Heart right ventricle (tissue), 16 donors: Measurements from ENCODE around the gene LIM2. TPM values are rescaled to one million over a fixed set of nuclear protein-coding genes. Genes with fewer than 3 reads are reported as not detected.

Source experiments
- ATAC-seq, 8 donors: fragments of 200-7000 bp; cut with Tn5 transposase; one replicate each; pipeline ENCODE4 v1.9.1; 2020; ENCODE audit warnings: mild to moderate bottlenecking in 8 of 8, moderate library complexity in 8 of 8, moderate number of reproducible peaks in 1 of 8
- DNase-seq, 2 donors: peaks; one replicate each; pipeline ENCODE4 v3.0.0-alpha.2; 2020
- H3K27ac ChIP-seq, 10 donors: fragments of 200-600 bp; sonication (generic) in 2 of 10; one replicate each; pipeline versions ENCODE4 v1.5.0 to v1.8.0; 2020 to 2022; ENCODE audit warnings: mild to moderate bottlenecking in 3 of 10
- H3K27me3 ChIP-seq, 7 donors: fragments of 200-600 bp; one replicate each; pipeline ENCODE4 v1.8.0; 2021 to 2022; ENCODE audit warnings: mild to moderate bottlenecking in 2 of 7
- H3K36me3 ChIP-seq, 9 donors: fragments of 200-600 bp; sonication (generic) in 1 of 9; one replicate each; pipeline versions ENCODE4 v1.5.0 to v1.8.0; 2020 to 2022; ENCODE audit warnings: mild to moderate bottlenecking in 2 of 9
- H3K4me1 ChIP-seq, 9 donors: fragments of 200-600 bp; sonication (generic) in 1 of 9; one replicate each; pipeline versions ENCODE4 v1.5.0 to v1.8.0; 2020 to 2022; ENCODE audit warnings: mild to moderate bottlenecking in 4 of 9
- H3K4me3 ChIP-seq, 10 donors: fragments of 200-600 bp; sonication (generic) in 2 of 10; one replicate each; pipeline versions ENCODE4 v1.5.0 to v1.8.0; 2020 to 2022; ENCODE audit warnings: mild to moderate bottlenecking in 7 of 10, moderate library complexity in 2 of 10
- H3K9me3 ChIP-seq, 11 donors: fragments of 200-600 bp in 10 of 11; sonication (generic) in 2 of 11; one replicate each; pipeline versions ENCODE4 v1.5.0 to v1.8.0; 2013 to 2022; ENCODE audit warnings: mild to moderate bottlenecking in 2 of 11, control low read depth in 1 of 11, moderate library complexity in 1 of 11
- CTCF ChIP-seq, 9 donors: fragments of 200-600 bp; sonication (generic) in 2 of 9; IDR thresholded peaks; one replicate each; pipeline versions ENCODE4 v1.5.0 to v1.8.0; 2021 to 2022; ENCODE audit warnings: antibody characterized with exemption in 9 of 9, mild to moderate bottlenecking in 5 of 9, moderate library complexity in 1 of 9
- WGBS, 2 donors: extraction: QIAGEN DNeasy Blood & Tissue Kit; methylation state at CpG; one replicate each; pipeline ENCODE4 v1.1.7; 2013; ENCODE audit warnings: inconsistent platforms in 1 of 2; 5-methylcytosine and 5-hydroxymethylcytosine counted together
- intact Hi-C, 10 donors: fragments of 100-400 bp; cut with DNase I; formaldehyde crosslinking; loops; one replicate each; pipeline versions ENCODE4 v1.11.1 to v1.14.2; 2022
- polyA plus RNA-seq, 2 donors: library from polyadenylated mRNA; stranded (reverse); fragments of 200-250 nt; gene quantifications; one replicate each; pipeline ENCODE4 v1.2.3, GENCODE V29; 2013
- total RNA-seq, 10 donors: library from RNA; stranded (reverse); fragmentation: NEBNext Ultra II Directional in 3 of 10; extraction: Animal tissue kit (Norgen Biotek cat#: 25700) in 3 of 10; gene quantifications; one replicate each; pipeline versions ENCODE4 v1.2.1 to v1.2.4, GENCODE V29; 2021 to 2023
- donor health status: Arrhythmogenic right ventricular cardiomyopathy.
- donor health status: ischemic (EF 13 %, LVEDD 7.1; RV severe dilation, severe dysfunction).
- donor health status: healthy with polysubstance abuse.
- donor health status: DM: no; HTN: yes; CAD: no.
- donor health status: DM: no; HTN: no; CAD: no.
- donor health status: ischemic (EF 25% LVEDD 6.9; RV normal size, moderate dysfunction).
- donor health status: ischemic (EF 25% LVEDD 5.7; RV mildly dilated, moderate dysfunction).
- donor health status: healthy.
- donor health status: DM: yes; HTN: yes; CAD: no.
- donor health status: Ischemic cardiomyopathy.
- donor health status: ischemic (EF 35%, LVEDD 5.7; RV mildly dilated, moderate dysfunction).
- donor health status: nonischemic (EF 11% LVEDD 7.7; RV severe dilation, severe dysfunction).
- donor health status: DM: yes; HTN: yes; CAD: no.
- donor health status: PGD.
- donor health status: ischemic (EF 29% LVEDD 5.4; RV normal size, mild dysfunction).
- donor health status: nonischemic (EF 23%, LVEDD 6.1; RV moderate dilation, normal function).

LIM2 gene
- total and polyA plus RNA-seq, 12 donors = not detected

GRCh38 chr19:51331193-51331592, 56.6 kb downstream of the LIM2 start:
- intact Hi-C loops = loop anchor here in 5 of 10 donors (10.0 kb wide), 3 partner anchors 64 to 324 kb away; partner anchors contain the start of gene C19orf84 (in 1 of the 5)
- 64 to 84% methylated on average over 3 of the region's 3 CpGs for WGBS, 2 donors
- TF ChIP-seq CTCF (IDR thresholded peaks at IDR 0.05) = no peak
- ATAC-seq = no peak
- DNase-seq = no peak
- Histone ChIP-seq H3K4me1 (peaks cover 3 to 14% (median 11%) of the 10 kb centered on the region in 9 donors), H3K36me3 (peaks cover 0 to 4% (median 0%) of the 10 kb centered on the region in 9 donors), H3K27ac (no peak overlapping the region), H3K27me3 (peaks cover 7 to 63% (median 46%) of the 10 kb centered on the region in 7 donors), H3K4me3 (no peak overlapping the region), H3K9me3 (peaks cover 0 to 6% (median 0%) of the 10 kb centered on the region in 11 donors)

GRCh38 chr19:51330366-51330765, 57.4 kb downstream of the LIM2 start:
- 94% methylated on average over 4 of the region's 4 CpGs for WGBS, 2 donors
- Histone ChIP-seq H3K27me3 (peaks cover 7 to 68% (median 52%) of the 10 kb centered on the region in 7 donors), H3K9me3 (peaks cover 0 to 6% (median 0%) of the 10 kb centered on the region in 11 donors), H3K4me1 (peaks cover 3 to 14% (median 11%) of the 10 kb centered on the region in 9 donors), H3K36me3 (peaks cover 0 to 4% (median 0%) of the 10 kb centered on the region in 9 donors), H3K4me3 (no peak overlapping the region), H3K27ac (no peak overlapping the region)
- intact Hi-C loops = loop anchor here in 5 of 10 donors (10.0 kb wide), 3 partner anchors 64 to 324 kb away; partner anchors contain the start of gene C19orf84 (in 1 of the 5)
- ATAC-seq (no peak), DNase-seq (no peak)
- TF ChIP-seq CTCF (IDR thresholded peaks at IDR 0.05) = no peak

Other genes starting within 250 kb of the LIM2 start
- gene SIGLEC7, start 245.7 kb downstream of the LIM2 start, total RNA-seq = 1 to 10 TPM in 2 of 10 donors, under 1 TPM in 6, not detected in 2; 0.15 to 2.9 (median 0.56) TPM
- 1 to 10 TPM; 1.2 to 1.3 TPM for gene SIGLEC7, start 245.7 kb downstream of the LIM2 start, polyA plus RNA-seq
- 10 to 100 TPM in 1 of 10 donors, 1 to 10 TPM in 6, under 1 TPM in 3; 0.51 to 16.6 (median 1.8) TPM for gene CD33, start 162.9 kb downstream of the LIM2 start, total RNA-seq
- gene CD33, start 162.9 kb downstream of the LIM2 start, polyA plus RNA-seq = 1 to 10 TPM; 2.1 to 5.0 TPM
- gene SIGLECL1, start 136.9 kb downstream of the LIM2 start, total RNA-seq = not detected
- not detected for gene SIGLECL1, start 136.9 kb downstream of the LIM2 start, polyA plus RNA-seq
- gene IGLON5, start 76.3 kb downstream of the LIM2 start, total RNA-seq = under 1 TPM in 1 of 10 donors, not detected in 9; 0.19 TPM
- under 1 TPM in 1 of 2 donors, not detected in 1; 0.14 TPM for gene IGLON5, start 76.3 kb downstream of the LIM2 start, polyA plus RNA-seq
- gene VSIG10L, start 45.8 kb downstream of the LIM2 start, total RNA-seq = 1 to 10 TPM in 1 of 10 donors, under 1 TPM in 9; 0.33 to 1.3 (median 0.45) TPM
- gene VSIG10L, start 45.8 kb downstream of the LIM2 start, polyA plus RNA-seq = 1 to 10 TPM; 1.6 TPM
- 100 to 1,000 TPM; 220 to 444 (median 318) TPM for gene ETFB, start 21.6 kb downstream of the LIM2 start, total RNA-seq
- 100 to 1,000 TPM; 396 to 542 TPM for gene ETFB, start 21.6 kb downstream of the LIM2 start, polyA plus RNA-seq
- 1 to 10 TPM in 9 of 10 donors, not detected in 1; 1.4 to 2.2 (median 1.6) TPM for gene CLDND2, start 19.0 kb downstream of the LIM2 start, total RNA-seq
- gene CLDND2, start 19.0 kb downstream of the LIM2 start, polyA plus RNA-seq = 1 to 10 TPM in 1 of 2 donors, not detected in 1; 1.2 TPM
- 10 to 100 TPM in 1 of 10 donors, 1 to 10 TPM in 6, under 1 TPM in 3; 0.47 to 23.1 (median 2.2) TPM for gene NKG7, start 15.3 kb downstream of the LIM2 start, total RNA-seq
- 1 to 10 TPM; 2.0 to 3.1 TPM for gene NKG7, start 15.3 kb downstream of the LIM2 start, polyA plus RNA-seq
- gene C19orf84, start 2.6 kb upstream of the LIM2 start, total RNA-seq = not detected
- not detected for gene C19orf84, start 2.6 kb upstream of the LIM2 start, polyA plus RNA-seq
- gene SIGLEC10, start 29.7 kb upstream of the LIM2 start, total RNA-seq = 1 to 10 TPM in 3 of 10 donors, under 1 TPM in 7; 0.17 to 4.2 (median 0.82) TPM
- 1 to 10 TPM in 1 of 2 donors, under 1 TPM in 1; 0.22 to 1.8 TPM for gene SIGLEC10, start 29.7 kb upstream of the LIM2 start, polyA plus RNA-seq
- under 1 TPM in 4 of 10 donors, not detected in 6; 0.13 to 0.95 (median 0.19) TPM for gene SIGLEC8, start 70.5 kb upstream of the LIM2 start, total RNA-seq
- not detected for gene SIGLEC8, start 70.5 kb upstream of the LIM2 start, polyA plus RNA-seq
- not detected for gene CEACAM18, start 90.6 kb upstream of the LIM2 start, total RNA-seq
- not detected for gene CEACAM18, start 90.6 kb upstream of the LIM2 start, polyA plus RNA-seq
- gene SIGLEC12, start 113.8 kb upstream of the LIM2 start, total RNA-seq = under 1 TPM in 1 of 10 donors, not detected in 9; 0.70 TPM
- under 1 TPM in 1 of 2 donors, not detected in 1; 0.10 TPM for gene SIGLEC12, start 113.8 kb upstream of the LIM2 start, polyA plus RNA-seq
- under 1 TPM in 7 of 10 donors, not detected in 3; 0.15 to 0.42 (median 0.21) TPM for gene SIGLEC6, start 143.7 kb upstream of the LIM2 start, total RNA-seq
- gene SIGLEC6, start 143.7 kb upstream of the LIM2 start, polyA plus RNA-seq = not detected
- gene ZNF175, start 183.3 kb upstream of the LIM2 start, total RNA-seq = 1 to 10 TPM; 4.5 to 9.6 (median 8.3) TPM
- gene ZNF175, start 183.3 kb upstream of the LIM2 start, polyA plus RNA-seq = 1 to 10 TPM; 1.6 to 3.4 TPM
- 1 to 10 TPM in 1 of 10 donors, under 1 TPM in 6, not detected in 3; 0.11 to 1.2 (median 0.41) TPM for gene SIGLEC5, start 242.4 kb upstream of the LIM2 start, total RNA-seq
- gene SIGLEC5, start 242.4 kb upstream of the LIM2 start, polyA plus RNA-seq = under 1 TPM in 1 of 2 donors, not detected in 1; 0.01 TPM